Measurements from ENCODE around the gene LYL1.

Gene LYL1

DNA sequence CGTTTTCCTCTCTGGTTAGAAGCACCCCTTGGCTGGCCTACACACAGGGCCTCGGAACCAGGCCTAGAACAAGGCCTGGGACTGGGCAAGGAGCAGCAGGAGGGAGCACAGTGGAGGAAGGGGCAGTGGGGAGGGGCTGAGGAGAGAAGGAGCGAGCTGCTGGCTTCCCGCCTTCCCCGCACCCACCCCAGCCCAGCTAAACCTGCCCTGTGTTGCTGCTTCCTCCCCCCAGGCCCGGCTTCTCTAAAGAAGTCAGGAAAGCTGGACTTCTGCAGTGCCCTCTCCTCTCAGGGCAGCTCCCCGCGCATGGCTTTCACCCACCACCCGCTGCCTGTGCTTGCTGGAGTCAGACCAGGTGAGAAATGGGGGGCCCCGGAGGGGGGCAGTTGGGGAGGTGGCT, 24.3 kb downstream of the LYL1 start:
- DNase-seq (ENCODE audit: low read depth in 3 of 3, low spot score in 1 of 3), result no peak

DNA sequence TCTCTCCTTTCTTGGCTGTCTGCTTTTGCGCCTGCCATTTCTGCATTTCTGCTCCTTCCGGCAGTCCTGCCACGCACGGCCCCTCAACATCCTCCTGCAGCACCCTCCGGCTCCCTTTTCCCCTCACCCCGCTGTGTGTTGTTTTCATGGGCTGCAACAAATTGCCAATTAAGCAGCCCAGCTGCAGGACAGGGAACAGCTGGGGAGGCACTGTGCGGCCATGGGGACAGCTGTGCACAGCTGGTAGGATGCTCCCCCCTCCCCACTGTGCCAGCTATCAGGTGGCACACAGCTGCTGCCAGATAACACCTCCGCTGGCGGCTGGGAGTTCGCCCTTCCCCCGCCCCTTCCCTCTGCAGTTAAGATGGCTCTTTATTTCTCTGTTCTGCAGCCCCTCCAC, 25.4 kb downstream of the LYL1 start:
- no peak for DNase-seq (ENCODE audit: low read depth in 3 of 3, low spot score in 1 of 3)

- DNase-seq (ENCODE audit: low read depth in 3 of 3, low spot score in 1 of 3), result no peak
Observed at GRCh38 chr19:13076787-13077186, 25.9 kb downstream of the LYL1 start.

DNA sequence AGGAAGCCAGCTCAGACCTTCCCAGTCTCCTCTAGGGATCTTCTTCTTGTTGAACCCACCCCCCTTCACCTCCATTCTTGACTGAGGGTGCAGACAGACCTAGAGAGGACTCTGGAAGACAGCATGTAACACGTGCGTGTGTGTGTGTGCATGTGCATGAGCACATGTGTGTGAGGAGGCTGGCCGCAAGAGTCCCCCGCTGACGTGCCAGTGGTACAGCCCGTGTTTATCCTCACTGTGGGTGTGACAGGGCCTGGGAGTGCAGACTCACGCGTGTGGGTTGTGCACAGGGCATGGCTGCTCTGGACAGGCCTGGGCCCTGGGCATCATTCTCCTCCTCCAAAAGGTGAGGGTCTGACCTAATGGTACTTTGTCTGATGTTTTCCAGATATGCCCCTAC, 26.3 kb downstream of the LYL1 start:
- DNase-seq (ENCODE audit: low read depth in 3 of 3, low spot score in 1 of 3), result no peak

DNA sequence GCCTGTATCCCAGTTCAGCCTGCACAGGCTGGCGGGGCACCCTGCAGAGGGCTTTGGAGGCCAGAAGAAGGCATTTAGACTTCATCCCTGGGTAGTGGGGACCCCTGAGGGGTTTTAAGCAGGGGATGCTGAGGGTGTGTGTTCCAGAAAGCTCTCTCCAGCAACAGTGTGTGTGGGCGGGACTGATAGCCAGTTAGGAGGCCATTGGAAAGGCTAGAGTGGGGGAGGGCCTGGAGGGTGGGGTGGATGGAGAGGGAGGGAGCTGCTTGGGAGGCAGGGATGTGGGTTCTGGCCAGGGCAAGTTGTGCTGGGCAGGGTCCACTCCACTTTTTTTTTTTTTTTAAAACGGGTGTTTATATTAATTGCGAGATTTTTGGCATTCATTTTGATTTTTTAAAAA, 28.3 kb downstream of the LYL1 start:
- DNase-seq (ENCODE audit: low read depth in 3 of 3, low spot score in 1 of 3), result no peak

DNA sequence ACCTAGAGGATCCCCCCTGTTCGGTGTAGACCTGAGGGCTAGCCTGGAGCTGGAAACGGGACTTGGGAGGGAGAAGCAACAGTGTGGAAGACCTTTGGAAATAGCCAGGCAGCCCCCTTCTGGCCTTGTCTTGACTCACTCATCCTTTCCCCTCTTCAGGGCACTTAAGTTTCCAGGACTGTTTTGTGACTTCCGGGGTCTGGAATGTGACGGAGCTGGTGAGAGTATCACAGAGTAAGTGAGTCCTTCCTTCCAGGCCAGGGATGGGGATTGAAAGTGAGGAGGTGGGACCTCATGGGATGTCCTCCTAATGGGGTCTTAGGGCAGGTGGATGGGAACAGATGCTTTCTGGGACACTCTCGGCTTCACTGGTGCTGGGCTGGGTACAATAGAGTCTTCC, 29.4 kb downstream of the LYL1 start:
- DNase-seq (ENCODE audit: low read depth in 3 of 3, low spot score in 1 of 3), result no peak

GRCh38 chr19:13072188-13072908, 30.3 kb downstream of the LYL1 start:
- no peak for DNase-seq (ENCODE audit: low read depth in 3 of 3, low spot score in 1 of 3)

GRCh38 chr19:13071444-13072187, 31.0 kb downstream of the LYL1 start:
- DNase-seq (ENCODE audit: low read depth in 3 of 3, low spot score in 1 of 3), result no peak

DNA sequence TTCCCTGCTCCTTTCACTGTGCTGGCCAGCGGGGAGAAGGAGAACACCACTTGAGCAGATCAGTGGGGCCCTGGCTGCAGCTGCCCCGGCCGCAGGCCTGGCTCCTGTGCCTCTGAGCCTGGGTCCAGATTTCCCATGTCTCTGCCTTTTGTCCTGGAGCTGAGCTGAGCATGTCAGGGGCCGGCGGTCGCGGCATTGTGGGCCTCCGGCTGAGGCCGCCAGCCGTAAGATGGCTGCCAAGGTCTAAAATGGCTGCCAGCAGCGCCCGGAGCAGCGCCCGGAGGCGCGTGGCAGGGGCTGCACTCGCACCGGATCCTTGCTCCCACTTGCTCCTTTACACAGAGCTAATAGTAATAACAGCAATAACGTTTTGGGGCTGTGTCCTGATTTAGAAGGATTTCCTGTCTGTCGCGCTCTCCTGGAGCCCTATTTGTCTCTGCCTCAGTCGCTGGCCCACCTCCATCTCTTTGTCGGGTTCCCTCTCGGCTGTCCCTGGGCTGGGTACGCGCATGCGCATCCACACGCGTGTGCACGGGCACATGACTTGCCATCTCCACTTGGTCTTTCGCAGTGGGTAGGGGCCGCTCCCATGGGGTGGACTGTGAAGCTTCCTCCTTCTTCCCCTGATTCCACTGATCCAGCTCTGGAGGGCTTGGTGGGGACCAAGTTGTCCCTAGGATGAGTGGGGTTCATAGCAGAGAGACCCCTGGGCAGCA, 32.1 kb downstream of the LYL1 start:
- no peak for DNase-seq (ENCODE audit: low read depth in 3 of 3, low spot score in 1 of 3)

GRCh38 chr19:13069415-13070359, 33.0 kb downstream of the LYL1 start:
- DNase-seq (ENCODE audit: low read depth in 3 of 3, low spot score in 1 of 3), result no peak

- DNase-seq (ENCODE audit: low read depth in 3 of 3, low spot score in 1 of 3), result no peak
Observed at GRCh38 chr19:13068085-13068846, 34.4 kb downstream of the LYL1 start.

GRCh38 chr19:13066933-13067807, 35.5 kb downstream of the LYL1 start:
- no peak for DNase-seq (ENCODE audit: low read depth in 3 of 3, low spot score in 1 of 3)

DNA sequence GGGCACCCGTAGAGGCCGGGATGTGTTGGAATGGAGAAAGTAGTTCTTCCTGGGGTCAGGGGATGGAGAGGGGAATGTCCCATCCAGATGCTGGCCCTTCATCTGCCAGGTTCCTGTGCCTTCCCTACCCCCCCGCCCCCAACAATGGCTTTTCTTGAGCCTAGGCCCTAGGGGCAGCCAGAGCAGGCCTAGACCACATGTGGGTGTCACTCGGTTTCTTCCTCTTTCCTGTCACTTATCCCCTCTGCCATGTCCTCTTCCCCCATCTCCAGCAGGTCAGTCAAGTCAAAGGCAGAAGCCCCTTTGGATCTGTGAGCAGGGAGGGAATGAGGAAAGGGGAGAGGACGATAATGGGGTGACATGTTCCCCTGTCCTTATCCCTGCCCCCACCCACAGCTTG, 36.4 kb downstream of the LYL1 start:
- DNase-seq (ENCODE audit: low read depth in 3 of 3, low spot score in 1 of 3), result no peak

DNA sequence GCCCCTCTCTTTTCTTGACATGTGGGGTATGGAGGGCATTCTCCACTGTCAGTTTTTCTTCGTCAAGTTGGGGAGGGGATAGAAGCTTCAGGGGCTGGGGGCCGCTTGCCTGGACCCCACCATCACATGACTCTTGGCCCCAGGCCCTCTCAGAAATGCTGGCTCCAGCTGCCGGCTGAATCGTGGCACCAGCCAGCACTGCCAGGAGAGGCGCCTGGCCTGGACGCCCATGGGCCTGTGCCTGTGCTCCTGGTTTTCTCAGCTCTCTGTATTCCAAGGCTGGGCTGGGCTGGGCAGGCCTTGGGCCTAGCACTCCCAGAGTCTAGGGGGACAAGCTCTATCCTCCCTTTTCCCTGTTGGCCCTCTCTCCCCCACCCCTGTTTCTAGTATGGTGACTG, 38.6 kb downstream of the LYL1 start:
- DNase-seq (ENCODE audit: low read depth in 3 of 3, low spot score in 1 of 3), result no peak

DNA sequence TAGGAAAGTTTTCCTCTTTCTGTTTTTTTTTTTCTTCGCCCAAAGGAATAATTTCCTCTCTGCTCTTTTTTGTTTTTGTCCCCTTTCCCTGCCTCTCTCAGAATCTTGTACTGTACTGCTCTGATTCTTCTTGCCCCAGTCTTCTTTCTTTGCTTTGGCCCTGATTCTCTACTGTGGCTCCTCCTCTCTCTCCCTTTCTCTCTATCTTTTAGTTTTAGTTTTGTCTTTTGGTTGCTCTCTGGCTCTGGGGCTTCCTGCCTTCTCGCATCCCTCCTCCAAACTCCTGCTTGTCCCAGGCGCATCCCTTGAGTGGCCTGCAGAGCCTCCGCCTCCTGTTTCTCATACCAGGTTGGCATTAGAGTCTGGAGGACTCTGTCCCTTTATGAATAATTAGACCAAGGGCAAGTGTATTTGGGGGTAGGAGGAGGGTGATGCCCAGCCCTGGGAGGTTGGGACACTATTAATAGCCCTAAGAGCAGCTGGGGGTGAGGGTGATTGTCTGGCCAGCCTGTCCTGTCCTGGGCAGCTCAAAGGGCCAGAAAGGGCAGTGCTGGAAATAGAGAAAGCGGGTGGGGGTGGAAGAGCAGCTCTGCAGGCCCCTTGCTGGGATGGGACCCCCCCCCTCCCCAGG, 39.1 kb downstream of the LYL1 start:
- DNase-seq (ENCODE audit: low read depth in 3 of 3, low spot score in 1 of 3), result no peak

DNA sequence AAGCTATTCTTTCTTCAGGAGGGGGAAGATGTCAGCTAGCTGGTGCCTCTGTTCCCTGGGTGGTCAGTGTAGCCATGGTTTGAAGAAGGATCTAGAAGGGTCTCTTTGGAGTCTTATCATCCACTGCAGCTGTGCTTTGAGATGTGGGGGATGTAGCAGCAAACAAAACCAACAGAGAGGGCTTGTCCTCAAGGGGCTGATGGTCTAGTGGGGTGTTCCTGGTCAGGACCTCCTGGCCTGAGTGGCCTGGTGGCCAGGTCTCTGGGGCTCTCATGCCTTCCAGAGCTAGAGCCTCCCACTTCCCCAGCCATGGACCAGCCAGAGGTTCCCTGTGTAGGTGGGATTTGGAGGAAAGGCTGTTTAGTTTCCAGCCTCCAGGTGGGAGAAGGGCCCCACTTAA, 40.3 kb downstream of the LYL1 start:
- DNase-seq (ENCODE audit: low read depth in 3 of 3, low spot score in 1 of 3), result no peak

DNA sequence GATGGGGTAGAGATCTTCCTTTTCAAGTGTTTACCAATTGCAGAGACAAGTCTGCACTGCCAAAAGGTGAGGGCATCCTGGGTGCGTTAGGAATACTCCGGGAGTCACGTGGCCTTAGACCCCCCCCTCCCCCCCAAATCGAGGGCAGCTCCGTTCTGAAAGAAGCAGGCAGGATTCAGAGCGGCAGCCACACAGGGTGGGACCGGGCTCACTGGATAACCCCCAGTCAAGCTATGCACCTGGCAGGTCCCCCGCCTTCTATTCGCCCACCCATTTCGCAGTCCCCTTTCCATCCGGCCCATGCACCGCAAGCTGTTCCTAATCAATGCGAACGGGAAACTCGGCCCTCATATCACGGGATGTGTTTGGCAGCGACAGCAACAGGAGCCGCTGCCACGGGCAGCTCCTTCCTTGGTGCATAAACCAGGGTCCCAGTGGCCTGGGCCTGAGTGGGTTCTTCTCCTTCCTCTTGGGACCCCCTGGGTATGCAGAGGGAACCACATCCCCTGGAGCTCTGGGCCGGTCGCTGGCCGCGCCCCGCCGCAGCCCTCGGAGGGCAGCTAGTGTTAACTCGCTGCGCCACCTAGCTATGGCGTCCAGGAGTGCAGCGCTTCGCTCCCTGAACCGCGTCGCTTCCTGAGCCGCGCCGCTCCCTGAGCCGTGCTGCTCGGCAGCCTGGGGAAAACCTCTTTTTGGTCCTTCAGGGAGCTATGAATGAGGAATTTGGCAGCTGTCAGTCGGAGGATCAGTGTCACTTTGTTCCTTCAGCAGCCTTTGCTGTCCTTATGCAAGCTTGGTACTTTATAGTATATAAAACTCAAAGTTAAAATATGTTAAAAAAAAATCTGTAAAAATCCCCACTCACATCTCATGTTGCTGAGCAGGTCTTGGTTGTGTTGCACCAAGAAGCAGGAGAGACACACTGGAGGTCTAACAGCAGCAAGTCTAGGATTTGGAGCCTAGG, 41.4 kb downstream of the LYL1 start:
- peak; percentile 21 to 75 (median 48) for DNase-seq (ENCODE audit: low read depth in 3 of 3, low spot score in 1 of 3)
